Activated naive CD4-positive, alpha-beta T cell treated with anti-CD3 and anti-CD28 coated beads, Interleukin-2, amount 50 U/mL, for 16 hours (primary cell): ENCODE results near the gene MOV10L1.
"Not testable (repeated sequence)": the region's sequence is repeated elsewhere in the genome, so short reads cannot be mapped to it uniquely, and the experiment has no call there.

ENCODE experiments used
- DNase-seq: peaks from one replicate; pipeline ENCODE4 v3.0.0-alpha.2; 2020

MOV10L1 gene

GRCh38 chr22:50192436-50193204 is 102.8 kb downstream of the MOV10L1 start:
- DNase-seq: peak; percentile 50

GRCh38 chr22:50193621-50194020 is 103.8 kb downstream of the MOV10L1 start:
- DNase-seq: no peak

- no peak for DNase-seq
These were observed 104.4 kb downstream of the MOV10L1 start for GRCh38 chr22:50194037-50194805.

- no peak for DNase-seq
These were observed 106.5 kb downstream of the MOV10L1 start for GRCh38 chr22:50196256-50196655.

- no peak for DNase-seq
These were observed 107.4 kb downstream of the MOV10L1 start for GRCh38 chr22:50197000-50197800.

- no peak for DNase-seq
These were observed 108.2 kb downstream of the MOV10L1 start for GRCh38 chr22:50197856-50198623.

GRCh38 chr22:50198624-50199017 is 108.8 kb downstream of the MOV10L1 start:
- no peak for DNase-seq

GRCh38 chr22:50199251-50199721 is 109.5 kb downstream of the MOV10L1 start:
- no peak for DNase-seq

GRCh38 chr22:50199829-50200460 is 110.1 kb downstream of the MOV10L1 start:
- DNase-seq: no peak

GRCh38 chr22:50200461-50201190 is 110.8 kb downstream of the MOV10L1 start, which contains the start of gene SELENOO:
Gene SELENOO, plus strand, starts transcription at chr22:50201011. Its CDS starts 26 bp downstream, at chr22:50201037.
- peak; percentile 93 for DNase-seq

GRCh38 chr22:50201191-50202129 is 111.7 kb downstream of the MOV10L1 start:
- DNase-seq: no peak

- no peak for DNase-seq
These were observed 112.4 kb downstream of the MOV10L1 start for GRCh38 chr22:50202130-50202666.

- no peak for DNase-seq
These were observed 113.5 kb downstream of the MOV10L1 start for GRCh38 chr22:50203288-50203687.

- DNase-seq: no peak
These were observed 114.8 kb downstream of the MOV10L1 start for GRCh38 chr22:50204571-50204970.

- DNase-seq: not testable (repeated sequence)
These were observed 115.2 kb downstream of the MOV10L1 start for GRCh38 chr22:50204998-50205397.

- DNase-seq: no peak
These were observed 116.2 kb downstream of the MOV10L1 start for GRCh38 chr22:50205781-50206569.

- DNase-seq: no peak
These were observed 116.8 kb downstream of the MOV10L1 start for GRCh38 chr22:50206599-50206998.

- DNase-seq: no peak
These were observed 117.8 kb downstream of the MOV10L1 start for GRCh38 chr22:50207383-50208140.
